Suppressor macrophage (primary cell): ENCODE data around the gene MAD1L1.

Source experiments
- DNase-seq, 4 experiments: peaks; one replicate each; pipeline ENCODE4 v3.0.0-alpha.2; 2020 to 2022

MAD1L1 gene

GRCh38 chr7:2114052-2114451 lies 118.7 kb downstream of the MAD1L1 start:
- peak; percentile 34 to 66 (median 55) for DNase-seq

- DNase-seq: peak in 3 of 4 experiments; percentile 36 to 43 (median 43)
These were observed 120.2 kb downstream of the MAD1L1 start for GRCh38 chr7:2112261-2113198.

GRCh38 chr7:2111568-2111967 lies 121.2 kb downstream of the MAD1L1 start:
- DNase-seq: no peak

- no peak for DNase-seq
These were observed 121.9 kb downstream of the MAD1L1 start for GRCh38 chr7:2110610-2111396.

- peak; percentile 82 to 93 (median 84) for DNase-seq
These were observed 122.7 kb downstream of the MAD1L1 start for GRCh38 chr7:2109936-2110609.

GRCh38 chr7:2109251-2109872 lies 123.4 kb downstream of the MAD1L1 start:
- DNase-seq: peak; percentile 75 to 87 (median 79)

GRCh38 chr7:2108501-2109250 lies 124.1 kb downstream of the MAD1L1 start:
- DNase-seq: no peak

GRCh38 chr7:2108071-2108455 lies 124.7 kb downstream of the MAD1L1 start:
- no peak for DNase-seq

- DNase-seq: no peak
These were observed 125.2 kb downstream of the MAD1L1 start for GRCh38 chr7:2107386-2108070.

- no peak for DNase-seq
These were observed 125.8 kb downstream of the MAD1L1 start for GRCh38 chr7:2106924-2107323.

- no peak for DNase-seq
These were observed 126.3 kb downstream of the MAD1L1 start for GRCh38 chr7:2106440-2106839.

GRCh38 chr7:2105917-2106316 lies 126.8 kb downstream of the MAD1L1 start:
- no peak for DNase-seq

- peak in 2 of 4 experiments; percentile 24 to 41 for DNase-seq
These were observed 127.5 kb downstream of the MAD1L1 start for GRCh38 chr7:2105280-2105679.

GRCh38 chr7:2104716-2105115 lies 128.0 kb downstream of the MAD1L1 start:
- no peak for DNase-seq

- peak; percentile 84 to 91 (median 88) for DNase-seq
These were observed 128.5 kb downstream of the MAD1L1 start for GRCh38 chr7:2104107-2104710.

GRCh38 chr7:2103071-2103898 lies 129.5 kb downstream of the MAD1L1 start:
- DNase-seq: no peak

- no peak for DNase-seq
These were observed 130.4 kb downstream of the MAD1L1 start for GRCh38 chr7:2102375-2102723.

- DNase-seq: no peak
These were observed 130.9 kb downstream of the MAD1L1 start for GRCh38 chr7:2101630-2102374.
